GM21717 (cell line): ENCODE data around the gene STT3A.

Experiments used
- ATAC-seq: cut with Tn5 transposase; IDR thresholded peaks from one replicate; pipeline ENCODE4 v1.9.1; 2021; ENCODE audit warnings: mild to moderate bottlenecking, moderate library complexity; ENCODE audit not compliant: unreplicated experiment

The STT3A gene

GRCh38 chr11:125649465-125650166 is 57.0 kb downstream of the STT3A start:
- no peak for ATAC-seq

DNA sequence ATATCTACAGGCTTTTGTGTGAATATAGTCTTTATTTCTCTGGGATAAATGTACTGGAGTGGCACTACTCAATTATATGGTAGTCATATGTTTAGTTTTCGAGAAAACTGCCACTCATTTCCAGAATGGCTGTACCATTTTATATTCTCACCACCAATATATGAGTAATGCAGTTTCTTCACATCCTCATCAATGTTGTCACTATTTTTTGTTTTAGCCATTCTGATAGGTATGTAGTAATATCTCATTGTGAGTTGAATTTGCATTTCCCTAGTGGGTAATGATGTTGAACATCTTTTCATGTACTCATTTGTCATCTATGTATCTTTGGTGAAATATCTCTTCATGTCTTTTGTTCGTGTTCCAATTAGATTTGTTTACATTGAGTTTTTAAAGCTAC is 70.0 kb downstream of the STT3A start:
- ATAC-seq: no peak

GRCh38 chr11:125663910-125664309 is 71.3 kb downstream of the STT3A start:
- ATAC-seq: no peak

GRCh38 chr11:125667151-125667550 is 74.5 kb downstream of the STT3A start:
- ATAC-seq: no peak

DNA sequence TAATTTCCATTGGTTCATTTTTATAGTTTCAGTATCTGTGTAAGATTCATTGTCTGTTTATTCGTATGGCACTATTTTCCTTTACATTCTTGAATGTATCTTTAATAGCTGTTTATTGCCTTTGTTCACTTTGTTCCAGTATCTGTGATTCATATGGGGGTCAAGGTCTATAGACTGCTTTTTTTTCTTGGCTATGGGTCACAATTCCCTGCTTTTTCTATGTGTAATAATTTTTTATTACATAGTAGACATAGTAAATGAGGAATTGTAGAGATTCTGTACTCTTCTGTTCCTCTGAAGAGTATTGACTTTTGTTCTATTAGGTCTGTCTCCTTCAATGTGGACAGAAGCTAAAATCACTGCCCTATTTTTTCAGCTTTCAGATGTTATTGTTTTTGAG is 77.5 kb downstream of the STT3A start:
- no peak for ATAC-seq

DNA sequence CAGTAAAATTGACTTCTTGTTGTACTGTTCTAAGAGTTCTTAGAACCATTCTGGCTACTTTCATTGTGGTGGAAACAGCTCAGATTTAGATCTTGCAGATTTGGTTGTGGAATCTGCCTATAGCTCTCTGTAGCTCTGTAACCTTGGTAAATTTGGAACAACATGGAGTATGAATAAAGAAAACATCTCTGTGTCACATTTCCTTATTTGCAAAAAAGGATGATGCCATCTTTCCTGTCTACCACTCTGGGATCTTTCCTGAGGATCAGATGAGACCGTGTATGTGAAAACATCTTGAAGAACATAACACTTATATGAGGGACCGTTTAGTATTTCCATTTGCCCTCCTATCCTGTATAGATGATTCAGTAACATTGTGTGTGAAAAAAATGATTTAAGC is 78.9 kb downstream of the STT3A start:
- no peak for ATAC-seq
